AG10803 (cell line): ENCODE data around the gene KLHL24.

Experiments
- DNase-seq: peaks from one replicate; pipeline ENCODE4 v3.0.0; 2010; ENCODE audit warnings: low read depth
- H3K4me3 ChIP-seq: 2 replicates; pipeline ENCODE4 v1.5.1; 2011; ENCODE audit warnings: mild to moderate bottlenecking, low read length, control low read depth
- CTCF ChIP-seq: conservative IDR thresholded peaks from 2 replicates; pipeline ENCODE4 v1.5.1; 2011; ENCODE audit warnings: mild to moderate bottlenecking, low read length, control low read depth, inconsistent platforms

Gene KLHL24

GRCh38 chr3:183725387-183725786, 90.0 kb downstream of the KLHL24 start:
- no peak for DNase-seq
- no peak for TF ChIP-seq CTCF
- H3K4me3 ChIP-seq = no peak overlapping the region

DNA sequence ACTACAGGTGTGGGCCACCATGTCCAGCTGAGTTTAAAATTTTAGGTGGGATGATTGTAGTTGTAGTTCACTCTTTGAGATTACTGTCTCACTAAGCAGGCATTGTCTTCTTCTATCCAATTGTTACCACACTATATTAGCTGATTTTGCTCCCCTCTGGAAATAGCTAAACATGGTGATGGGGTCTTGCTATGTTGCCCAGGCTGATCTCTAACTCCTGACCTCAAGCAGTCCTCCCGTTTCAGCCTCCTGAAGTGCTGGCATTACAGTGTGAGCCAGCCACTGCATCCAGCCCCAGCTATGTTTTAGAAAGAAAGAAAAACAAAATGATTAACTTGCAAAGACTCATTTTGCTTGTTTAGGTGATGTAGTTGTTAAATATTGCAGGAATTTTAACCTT, 92.8 kb downstream of the KLHL24 start:
- H3K4me3 ChIP-seq = no peak overlapping the region
- no peak for TF ChIP-seq CTCF
- DNase-seq = no peak

GRCh38 chr3:183730361-183730760, 94.9 kb downstream of the KLHL24 start:
- no peak for TF ChIP-seq CTCF
- no peak for DNase-seq
- no peak overlapping the region for H3K4me3 ChIP-seq

- DNase-seq = no peak
Measured at GRCh38 chr3:183731611-183732010, 96.2 kb downstream of the KLHL24 start.

GRCh38 chr3:183733553-183733952, 98.1 kb downstream of the KLHL24 start:
- H3K4me3 ChIP-seq = no peak overlapping the region
- TF ChIP-seq CTCF = no peak
- DNase-seq = no peak

More at GRCh38 chr3:183731611-183732010, 96.2 kb downstream of the KLHL24 start:
- no peak for TF ChIP-seq CTCF
- no peak overlapping the region for H3K4me3 ChIP-seq
